ENCODE measurements around the gene LRRC3B. TPM values are rescaled to one million over a fixed set of nuclear protein-coding genes. Genes with fewer than 3 reads are reported as not detected.

Gene LRRC3B
- polyA plus RNA-seq, 1 donor: 3.2 TPM

DNA sequence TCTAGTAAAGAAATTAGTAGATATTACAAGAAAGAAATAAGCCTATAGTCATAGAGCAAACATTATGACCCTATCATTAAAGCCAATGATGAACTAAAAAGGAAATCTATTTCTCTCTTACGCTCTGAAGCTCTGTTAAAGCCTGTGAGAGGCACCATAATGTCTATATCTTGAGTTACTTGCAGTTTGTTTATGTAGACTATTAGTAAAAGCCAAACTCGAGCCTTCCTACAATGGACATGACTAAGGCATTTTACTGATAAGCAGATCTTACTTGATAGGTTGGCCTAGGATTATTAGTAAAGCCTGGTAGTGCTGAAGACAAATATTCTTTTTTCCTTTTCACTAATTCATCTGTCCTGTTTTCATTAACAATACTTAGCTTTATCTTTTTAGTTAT lies 32.7 kb downstream of the LRRC3B start:
- no peak overlapping the region for H3K27ac ChIP-seq (ENCODE audit: low read length)
- no peak for DNase-seq
- H3K36me3 ChIP-seq (ENCODE audit: control insufficient read depth, insufficient read depth, low read length): no peaks in the 10 kb centered on the region
- H3K4me1 ChIP-seq (ENCODE audit: control insufficient read depth, insufficient read depth, low read length): no peaks in the 10 kb centered on the region
- no peaks in the 10 kb centered on the region for H3K27me3 ChIP-seq (ENCODE audit: control insufficient read depth, insufficient read depth, low read length)
- no peaks in the 10 kb centered on the region for H3K9me3 ChIP-seq (ENCODE audit: control insufficient read depth, low read depth, low read length)
- no peak overlapping the region for H3K4me3 ChIP-seq (ENCODE audit: low read length)
- no CpG with 5 or more reads among the region's 2 CpGs for WGBS (ENCODE audit: insufficient coverage, low lambda C conversion rate)

DNA sequence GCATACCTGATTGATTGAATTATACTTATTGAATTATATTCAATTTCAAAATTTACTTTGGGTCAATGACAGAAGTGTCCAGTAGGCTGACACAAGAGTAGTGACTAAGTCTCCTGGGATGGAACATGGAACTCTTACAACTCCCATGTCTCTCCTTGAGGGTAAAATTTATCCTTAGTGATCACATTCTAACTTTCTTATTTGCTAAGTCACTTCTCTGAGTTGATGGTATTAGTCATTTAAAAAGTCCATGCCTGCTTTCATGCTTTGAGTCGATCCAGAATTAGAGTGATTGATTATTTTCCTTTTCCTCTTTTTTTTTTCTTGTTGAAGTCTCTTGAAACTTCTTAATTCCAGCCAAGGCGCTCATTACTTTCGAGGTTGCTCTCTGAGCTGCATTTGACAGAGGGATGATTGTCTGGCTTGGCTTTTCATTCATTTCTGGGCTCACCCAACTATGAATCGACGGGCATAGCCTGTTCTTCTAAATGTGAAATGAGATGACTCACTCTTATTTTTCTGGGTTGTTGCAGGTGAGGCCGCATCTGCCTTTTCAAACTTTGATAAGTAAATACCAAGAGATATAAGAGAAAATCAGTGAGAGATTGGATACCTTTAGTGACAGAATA lies 34.9 kb downstream of the LRRC3B start:
- Histone ChIP-seq H3K9me3 (ENCODE audit: control insufficient read depth, low read depth, low read length) (no peaks in the 10 kb centered on the region), H3K27ac (ENCODE audit: low read length) (no peak overlapping the region), H3K4me1 (ENCODE audit: control insufficient read depth, insufficient read depth, low read length) (no peaks in the 10 kb centered on the region), H3K4me3 (ENCODE audit: low read length) (no peak overlapping the region), H3K27me3 (ENCODE audit: control insufficient read depth, insufficient read depth, low read length) (no peaks in the 10 kb centered on the region), H3K36me3 (ENCODE audit: control insufficient read depth, insufficient read depth, low read length) (no peaks in the 10 kb centered on the region)
- WGBS (ENCODE audit: insufficient coverage, low lambda C conversion rate): 100% methylated on average over 3 of the region's 6 CpGs
- DNase-seq: no peak

DNA sequence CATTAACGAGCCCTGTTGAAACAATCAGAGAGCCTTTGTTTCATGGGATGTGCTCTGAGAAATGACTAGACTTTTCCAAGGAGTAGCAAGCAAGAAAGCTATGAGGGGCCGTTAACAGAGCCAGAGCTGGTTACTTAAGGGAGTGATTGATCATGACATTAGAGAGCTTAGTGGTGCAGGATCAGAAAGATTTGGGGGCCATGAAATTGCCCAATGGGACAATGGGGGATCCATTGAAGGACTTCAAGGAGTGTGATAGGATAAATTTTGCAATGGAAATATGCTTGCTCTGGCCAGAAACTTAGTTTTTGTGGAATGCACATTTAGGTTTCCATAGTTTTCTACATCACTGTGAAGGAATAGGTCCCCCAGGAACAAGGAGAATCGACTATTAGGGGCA lies 45.6 kb downstream of the LRRC3B start:
- Histone ChIP-seq H3K4me3 (ENCODE audit: low read length) (no peak overlapping the region), H3K27me3 (ENCODE audit: control insufficient read depth, insufficient read depth, low read length) (no peaks in the 10 kb centered on the region), H3K36me3 (ENCODE audit: control insufficient read depth, insufficient read depth, low read length) (no peaks in the 10 kb centered on the region), H3K4me1 (ENCODE audit: control insufficient read depth, insufficient read depth, low read length) (no peaks in the 10 kb centered on the region), H3K27ac (ENCODE audit: low read length) (no peak overlapping the region), H3K9me3 (ENCODE audit: control insufficient read depth, low read depth, low read length) (peaks cover 2% of the 10 kb centered on the region)
- DNase-seq: no peak
- WGBS (ENCODE audit: insufficient coverage, low lambda C conversion rate): 60% methylated on average over 1 of the region's 3 CpGs

DNA sequence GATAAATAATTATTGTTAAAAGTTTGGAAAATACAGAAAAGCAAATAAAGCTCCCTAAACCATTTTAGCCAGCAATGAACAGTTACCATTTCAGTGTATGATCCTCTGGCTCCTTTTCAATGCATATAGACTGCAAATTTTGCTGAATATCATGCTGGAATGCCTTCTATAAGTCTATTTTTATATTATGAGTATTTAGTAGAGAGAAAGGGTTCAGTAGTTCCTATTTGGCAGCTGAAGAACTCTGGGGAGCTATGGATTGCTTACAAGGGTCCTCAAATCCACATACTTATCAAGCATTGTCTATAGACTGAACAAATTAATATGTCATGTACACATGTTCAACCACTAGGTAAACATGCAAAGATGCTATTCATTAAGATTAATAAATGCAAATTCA lies 46.1 kb downstream of the LRRC3B start:
- H3K27ac ChIP-seq (ENCODE audit: low read length): no peak overlapping the region
- H3K27me3 ChIP-seq (ENCODE audit: control insufficient read depth, insufficient read depth, low read length): no peaks in the 10 kb centered on the region
- no peak for DNase-seq
- H3K36me3 ChIP-seq (ENCODE audit: control insufficient read depth, insufficient read depth, low read length): no peaks in the 10 kb centered on the region
- no peaks in the 10 kb centered on the region for H3K4me1 ChIP-seq (ENCODE audit: control insufficient read depth, insufficient read depth, low read length)
- H3K9me3 ChIP-seq (ENCODE audit: control insufficient read depth, low read depth, low read length): peaks cover 2% of the 10 kb centered on the region
- H3K4me3 ChIP-seq (ENCODE audit: low read length): no peak overlapping the region

DNA sequence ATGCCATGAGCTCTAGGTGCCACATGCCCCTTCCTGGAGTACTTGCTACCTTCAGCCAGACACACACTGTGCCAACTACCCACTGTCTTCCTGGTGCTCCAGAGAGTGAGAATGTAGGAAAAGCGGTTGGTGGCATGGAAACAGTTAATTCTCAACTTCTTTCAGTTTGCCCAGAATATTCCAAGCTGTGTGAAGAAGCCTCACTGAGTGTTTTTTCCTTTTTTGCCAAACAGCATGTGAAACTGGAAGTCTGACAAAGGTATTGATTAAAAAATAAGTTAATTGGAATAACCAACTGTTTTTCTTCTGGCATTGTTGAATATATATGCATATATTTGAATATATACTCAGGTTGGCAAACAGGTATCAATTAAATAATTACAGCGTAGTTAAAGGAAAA lies 52.8 kb downstream of the LRRC3B start:
- no peaks in the 10 kb centered on the region for H3K4me1 ChIP-seq (ENCODE audit: control insufficient read depth, insufficient read depth, low read length)
- H3K9me3 ChIP-seq (ENCODE audit: control insufficient read depth, low read depth, low read length): peaks cover 2% of the 10 kb centered on the region
- no peaks in the 10 kb centered on the region for H3K27me3 ChIP-seq (ENCODE audit: control insufficient read depth, insufficient read depth, low read length)
- no peak for DNase-seq
- H3K36me3 ChIP-seq (ENCODE audit: control insufficient read depth, insufficient read depth, low read length): no peaks in the 10 kb centered on the region
- no peak overlapping the region for H3K4me3 ChIP-seq (ENCODE audit: low read length)
- H3K27ac ChIP-seq (ENCODE audit: low read length): no peak overlapping the region
- 100% methylated on average over 1 of the region's 2 CpGs for WGBS (ENCODE audit: insufficient coverage, low lambda C conversion rate)

GRCh38 chr3:26681632-26682031 lies 59.1 kb downstream of the LRRC3B start:
- no peaks in the 10 kb centered on the region for H3K27me3 ChIP-seq (ENCODE audit: control insufficient read depth, insufficient read depth, low read length)
- 100% methylated on average over 2 of the region's 2 CpGs for WGBS (ENCODE audit: insufficient coverage, low lambda C conversion rate)
- H3K27ac ChIP-seq (ENCODE audit: low read length): no peak overlapping the region
- DNase-seq: no peak
- H3K4me3 ChIP-seq (ENCODE audit: low read length): no peak overlapping the region
- no peaks in the 10 kb centered on the region for H3K36me3 ChIP-seq (ENCODE audit: control insufficient read depth, insufficient read depth, low read length)
- no peaks in the 10 kb centered on the region for H3K9me3 ChIP-seq (ENCODE audit: control insufficient read depth, low read depth, low read length)
- no peaks in the 10 kb centered on the region for H3K4me1 ChIP-seq (ENCODE audit: control insufficient read depth, insufficient read depth, low read length)

DNA sequence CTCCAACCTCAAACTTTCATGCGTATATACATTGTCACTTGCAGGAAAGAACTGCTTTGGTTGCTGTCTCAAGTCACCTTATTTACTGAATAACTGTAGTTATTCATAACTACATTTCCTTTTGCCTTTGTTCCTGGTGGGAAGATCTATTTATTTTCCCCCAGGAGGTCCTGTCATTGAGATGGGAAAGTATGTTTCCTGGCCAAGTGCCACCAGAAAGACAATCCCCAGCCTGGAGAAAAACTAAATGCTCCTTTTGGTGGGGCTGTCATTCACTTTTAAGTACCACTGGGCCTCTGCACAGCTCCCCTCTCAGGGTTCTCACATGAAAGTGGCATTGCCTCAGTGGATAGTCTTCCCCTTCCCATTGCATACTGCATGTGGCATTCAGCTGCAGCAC lies 59.8 kb downstream of the LRRC3B start:
- Histone ChIP-seq H3K9me3 (ENCODE audit: control insufficient read depth, low read depth, low read length) (no peaks in the 10 kb centered on the region), H3K27ac (ENCODE audit: low read length) (no peak overlapping the region), H3K4me3 (ENCODE audit: low read length) (no peak overlapping the region), H3K27me3 (ENCODE audit: control insufficient read depth, insufficient read depth, low read length) (no peaks in the 10 kb centered on the region), H3K4me1 (ENCODE audit: control insufficient read depth, insufficient read depth, low read length) (no peaks in the 10 kb centered on the region), H3K36me3 (ENCODE audit: control insufficient read depth, insufficient read depth, low read length) (no peaks in the 10 kb centered on the region)
- DNase-seq: no peak
- 100% methylated on average over 1 of the region's 1 CpG for WGBS (ENCODE audit: insufficient coverage, low lambda C conversion rate)

DNA sequence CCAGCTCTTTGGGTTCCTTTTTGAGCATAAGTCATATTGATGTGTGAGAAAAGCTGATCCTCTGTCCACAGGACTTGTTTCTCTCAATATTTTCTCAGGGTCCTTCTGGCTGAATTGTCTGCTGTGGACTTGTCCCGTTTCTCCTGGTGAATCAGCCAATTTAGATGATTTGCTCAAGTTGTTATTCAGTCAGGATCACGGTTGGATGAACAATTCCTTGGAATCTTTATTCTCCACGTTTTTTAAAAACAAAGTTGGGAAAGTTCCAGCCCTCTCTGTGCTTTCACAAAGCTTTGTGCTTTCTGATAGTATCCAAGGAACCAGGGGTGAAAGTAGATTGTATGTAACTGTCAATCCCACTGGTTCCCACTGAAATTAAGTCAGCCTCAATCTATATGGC lies 61.3 kb downstream of the LRRC3B start:
- H3K27ac ChIP-seq (ENCODE audit: low read length): no peak overlapping the region
- no CpG with 5 or more reads among the region's 3 CpGs for WGBS (ENCODE audit: insufficient coverage, low lambda C conversion rate)
- no peaks in the 10 kb centered on the region for H3K9me3 ChIP-seq (ENCODE audit: control insufficient read depth, low read depth, low read length)
- no peaks in the 10 kb centered on the region for H3K36me3 ChIP-seq (ENCODE audit: control insufficient read depth, insufficient read depth, low read length)
- H3K4me1 ChIP-seq (ENCODE audit: control insufficient read depth, insufficient read depth, low read length): no peaks in the 10 kb centered on the region
- DNase-seq: no peak
- H3K27me3 ChIP-seq (ENCODE audit: control insufficient read depth, insufficient read depth, low read length): no peaks in the 10 kb centered on the region
- H3K4me3 ChIP-seq (ENCODE audit: low read length): no peak overlapping the region

DNA sequence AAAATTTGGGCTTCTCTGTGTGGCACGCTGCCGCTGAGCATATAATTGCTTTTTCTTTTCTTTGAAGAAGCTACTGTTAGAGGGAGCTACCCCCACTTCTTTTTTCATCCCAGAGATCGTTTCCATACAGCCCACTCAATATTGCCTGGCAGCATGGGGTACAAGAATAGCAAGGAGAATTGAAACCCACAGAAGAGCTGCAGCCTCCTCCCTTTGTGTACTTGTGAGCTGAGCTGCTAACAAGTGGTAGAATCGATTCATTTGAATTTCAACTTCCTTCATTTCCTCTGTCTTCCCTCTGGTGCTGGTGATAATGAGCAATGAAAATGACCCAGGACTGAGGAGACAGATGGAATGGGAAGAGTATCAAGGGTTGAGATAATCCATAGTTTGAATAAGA lies 64.9 kb downstream of the LRRC3B start:
- H3K27me3 ChIP-seq (ENCODE audit: control insufficient read depth, insufficient read depth, low read length): no peaks in the 10 kb centered on the region
- no peaks in the 10 kb centered on the region for H3K9me3 ChIP-seq (ENCODE audit: control insufficient read depth, low read depth, low read length)
- no CpG with 5 or more reads among the region's 4 CpGs for WGBS (ENCODE audit: insufficient coverage, low lambda C conversion rate)
- no peak overlapping the region for H3K4me3 ChIP-seq (ENCODE audit: low read length)
- no peak overlapping the region for H3K27ac ChIP-seq (ENCODE audit: low read length)
- no peak for DNase-seq
- H3K36me3 ChIP-seq (ENCODE audit: control insufficient read depth, insufficient read depth, low read length): no peaks in the 10 kb centered on the region
- no peaks in the 10 kb centered on the region for H3K4me1 ChIP-seq (ENCODE audit: control insufficient read depth, insufficient read depth, low read length)

GRCh38 chr3:26699553-26699952 lies 77.0 kb downstream of the LRRC3B start:
- DNase-seq: no peak
- peaks cover 2% of the 10 kb centered on the region for H3K9me3 ChIP-seq (ENCODE audit: control insufficient read depth, low read depth, low read length)
- no CpG with 5 or more reads among the region's 2 CpGs for WGBS (ENCODE audit: insufficient coverage, low lambda C conversion rate)

GRCh38 chr3:26703519-26703918 lies 80.9 kb downstream of the LRRC3B start:
- H3K27ac ChIP-seq (ENCODE audit: low read length): no peak overlapping the region
- DNase-seq: no peak

More at GRCh38 chr3:26699553-26699952, 77.0 kb downstream of the LRRC3B start:
- Histone ChIP-seq H3K36me3 (ENCODE audit: control insufficient read depth, insufficient read depth, low read length) (no peaks in the 10 kb centered on the region), H3K27ac (ENCODE audit: low read length) (no peak overlapping the region), H3K4me1 (ENCODE audit: control insufficient read depth, insufficient read depth, low read length) (no peaks in the 10 kb centered on the region), H3K4me3 (ENCODE audit: low read length) (no peak overlapping the region), H3K27me3 (ENCODE audit: control insufficient read depth, insufficient read depth, low read length) (no peaks in the 10 kb centered on the region)

More at GRCh38 chr3:26703519-26703918, 80.9 kb downstream of the LRRC3B start:
- Histone ChIP-seq H3K36me3 (ENCODE audit: control insufficient read depth, insufficient read depth, low read length) (no peaks in the 10 kb centered on the region), H3K4me3 (ENCODE audit: low read length) (no peak overlapping the region), H3K9me3 (ENCODE audit: control insufficient read depth, low read depth, low read length) (no peaks in the 10 kb centered on the region), H3K4me1 (ENCODE audit: control insufficient read depth, insufficient read depth, low read length) (no peaks in the 10 kb centered on the region), H3K27me3 (ENCODE audit: control insufficient read depth, insufficient read depth, low read length) (no peaks in the 10 kb centered on the region)
- 80% methylated on average over 1 of the region's 3 CpGs for WGBS (ENCODE audit: insufficient coverage, low lambda C conversion rate)

Data from large intestine (tissue), 3 donors.